Measurements from ENCODE around the gene RNF41.

RNF41 gene

GRCh38 chr12:56152756-56153677, 68.7 kb downstream of the RNF41 start:
- no peak for DNase-seq (ENCODE audit: low spot score)

All from COLO829 (cell line).